Measurements from ENCODE around the gene PTGER2. TPM values are rescaled to one million over a fixed set of nuclear protein-coding genes. Genes with fewer than 3 reads are reported as not detected.

PTGER2 gene
- total RNA-seq, 4 donors from 2014 or later = 1.1 to 9.4 (median 4.9) TPM

DNA sequence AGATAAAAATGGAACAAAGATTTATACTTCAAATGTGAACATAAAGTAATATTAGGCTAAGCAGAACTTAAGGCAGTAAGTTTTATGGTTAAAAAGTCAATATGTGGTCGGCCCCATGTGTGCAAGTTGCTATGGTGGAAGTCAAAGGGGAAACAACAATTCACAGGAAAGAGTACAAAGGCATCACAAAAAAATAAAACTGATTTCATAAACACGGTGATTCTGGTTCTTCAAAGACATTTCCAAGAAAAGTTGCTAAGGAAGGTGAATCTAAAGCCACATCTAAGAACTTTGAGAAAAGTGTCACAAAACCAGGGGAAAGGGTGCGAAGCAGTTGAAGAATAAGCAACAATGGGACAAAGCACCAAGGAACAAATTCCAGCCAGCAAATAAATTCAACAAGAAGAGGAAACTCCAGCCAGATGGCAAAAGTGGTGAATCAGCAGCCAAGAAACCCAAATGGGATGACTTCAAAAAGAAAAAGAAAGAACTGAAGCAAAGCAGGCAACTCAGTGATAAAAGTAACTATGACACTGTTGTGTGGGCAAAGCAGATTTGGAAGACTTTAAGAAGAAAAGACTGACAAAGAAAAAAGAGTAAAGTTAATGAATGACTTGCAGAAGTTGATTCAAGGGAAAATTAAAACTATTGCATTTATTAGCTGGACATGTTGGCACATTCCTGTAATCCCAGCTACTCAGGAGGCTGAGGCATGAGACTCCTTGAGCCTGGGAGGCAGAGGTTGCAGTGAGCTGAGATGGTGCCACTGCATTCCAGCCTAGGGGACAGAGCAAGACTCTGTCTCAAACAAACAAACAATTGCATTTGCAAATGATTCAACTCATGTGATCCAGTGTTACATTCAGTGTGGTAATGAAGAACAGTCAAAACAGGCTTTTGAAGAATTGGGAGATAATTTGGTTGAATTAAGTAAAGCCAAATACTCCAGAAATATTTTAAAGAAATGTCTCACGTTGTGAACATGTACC, 27.2 kb upstream of the PTGER2 start:
- intact Hi-C loops (cut with DNase I; ENCODE audit: low total_unique reads) = no loop called here
- 45 to 54% methylated on average over 4 of the region's 4 CpGs for WGBS, 2 donors (ENCODE audit: low coverage in 1 of 2)
- H3K36me3 ChIP-seq = no peaks in the 10 kb centered on the region
- H3K27ac ChIP-seq = no peak overlapping the region
- DNase-seq = no peak
- no peaks in the 10 kb centered on the region for H3K27me3 ChIP-seq
- peaks cover 0 to 7% of the 10 kb centered on the region in 2 donors for H3K9me3 ChIP-seq
- TF ChIP-seq POLR2A (IDR thresholded peaks at IDR 0.05) = no peak
- no peak for TF ChIP-seq EP300 (IDR thresholded peaks at IDR 0.05; ENCODE audit: low read depth)
- no peak for TF ChIP-seq POLR2AphosphoS5 (IDR thresholded peaks at IDR 0.05)
- no peak for TF ChIP-seq CTCF (IDR thresholded peaks at IDR 0.05)
- H3K4me3 ChIP-seq = no peak overlapping the region
- in situ Hi-C loops (cut with MboI; ENCODE audit: low pct_ligation_motif_present in 1 of 4, low pct_unique_long_range_greater_than_20kb in 1 of 4, low sequenced_read_pairs in 3 of 4) = loop anchor here in 2 of 4 donors (10.0 to 25.0 kb wide), 2 partner anchors 132 to 150 kb away; no protein-coding TSS in a partner anchor
- peaks cover 0 to 2% (median 0%) of the 10 kb centered on the region in 4 donors for H3K4me1 ChIP-seq

- 71% methylated on average over 2 of the region's 2 CpGs; no CpG with 5 or more reads in 1 of the 2 donors for WGBS, 2 donors (ENCODE audit: low coverage in 1 of 2)
- Histone ChIP-seq H3K36me3 (no peaks in the 10 kb centered on the region), H3K27ac (no peak overlapping the region), H3K27me3 (no peaks in the 10 kb centered on the region), H3K4me3 (no peak overlapping the region), H3K4me1 (peaks cover 0 to 4% (median 0%) of the 10 kb centered on the region in 4 donors), H3K9me3 (no peaks in the 10 kb centered on the region)
- DNase-seq = no peak
- in situ Hi-C loops (cut with MboI; ENCODE audit: low pct_ligation_motif_present in 1 of 4, low pct_unique_long_range_greater_than_20kb in 1 of 4, low sequenced_read_pairs in 3 of 4) (loop anchor here in 1 of 4 donors (25.0 kb wide), 1 partner anchor 159 kb away; no protein-coding TSS in a partner anchor), intact Hi-C loops (cut with DNase I; ENCODE audit: low total_unique reads) (loop anchor here (5.0 kb wide), 1 partner anchor 176 kb away; no protein-coding TSS in a partner anchor)
- TF ChIP-seq CTCF (IDR thresholded peaks at IDR 0.05) (no peak), EP300 (IDR thresholded peaks at IDR 0.05; ENCODE audit: low read depth) (no peak)
These were observed 17.7 kb upstream of the PTGER2 start for GRCh38 chr14:52296378-52296777.

GRCh38 chr14:52298795-52299194, 15.3 kb upstream of the PTGER2 start:
- in situ Hi-C loops (cut with MboI; ENCODE audit: low pct_ligation_motif_present in 1 of 4, low pct_unique_long_range_greater_than_20kb in 1 of 4, low sequenced_read_pairs in 3 of 4) (loop anchor here in 1 of 4 donors (25.0 kb wide), 1 partner anchor 161 kb away; no protein-coding TSS in a partner anchor), intact Hi-C loops (cut with DNase I; ENCODE audit: low total_unique reads) (loop anchor here (5.0 kb wide), 1 partner anchor 174 kb away; no protein-coding TSS in a partner anchor)
- no peak for DNase-seq
- Histone ChIP-seq H3K4me3 (no peak overlapping the region), H3K4me1 (peaks cover 0 to 8% (median under 1%) of the 10 kb centered on the region in 4 donors), H3K9me3 (no peaks in the 10 kb centered on the region), H3K36me3 (no peaks in the 10 kb centered on the region), H3K27me3 (no peaks in the 10 kb centered on the region), H3K27ac (no peak overlapping the region)
- TF ChIP-seq POLR2AphosphoS5 (IDR thresholded peaks at IDR 0.05) (no peak), POLR2A (IDR thresholded peaks at IDR 0.05) (no peak), EP300 (IDR thresholded peaks at IDR 0.05; ENCODE audit: low read depth) (no peak), CTCF (IDR thresholded peaks at IDR 0.05) (no peak)
- WGBS, 2 donors (ENCODE audit: low coverage in 1 of 2) = 80% methylated on average over 10 of the region's 10 CpGs; no CpG with 5 or more reads in 1 of the 2 donors

DNA sequence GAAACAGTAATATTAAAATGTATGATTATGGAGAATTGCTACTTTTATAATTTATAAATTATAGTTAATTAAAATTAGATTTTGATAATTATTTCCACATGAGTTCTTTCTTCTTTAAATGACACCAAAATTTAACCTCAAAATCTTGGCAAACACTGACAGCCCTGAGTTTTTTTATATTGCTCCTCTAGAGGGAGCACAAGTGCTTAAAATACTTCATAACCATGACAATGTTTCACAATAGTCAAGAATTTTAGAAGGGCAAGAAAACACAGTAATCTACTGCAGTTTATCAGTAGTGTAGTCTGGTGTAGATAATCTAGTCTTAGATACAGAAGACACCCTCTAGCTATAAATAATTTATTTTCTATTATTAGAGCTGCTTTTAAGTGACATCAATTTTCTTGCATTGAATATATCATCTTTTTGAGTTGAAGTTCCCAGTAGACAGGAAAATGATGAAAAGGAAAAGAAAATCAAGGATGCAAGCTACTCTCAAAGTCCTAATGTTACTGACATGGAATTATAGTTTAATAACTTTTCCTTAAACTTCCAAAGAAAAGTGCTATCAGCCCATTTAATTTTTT, 14.3 kb upstream of the PTGER2 start:
- no peak for DNase-seq
- Histone ChIP-seq H3K4me3 (no peak overlapping the region), H3K36me3 (no peaks in the 10 kb centered on the region), H3K27me3 (no peaks in the 10 kb centered on the region), H3K4me1 (peaks cover 0 to 17% (median 8%) of the 10 kb centered on the region in 4 donors), H3K9me3 (no peaks in the 10 kb centered on the region), H3K27ac (no peak overlapping the region)
- intact Hi-C loops (cut with DNase I; ENCODE audit: low total_unique reads) = loop anchor here (5.0 kb wide), 1 partner anchor 173 kb away; no protein-coding TSS in a partner anchor
- TF ChIP-seq CTCF (IDR thresholded peaks at IDR 0.05) (peak; percentile 67 to 81 (median 73)), EP300 (IDR thresholded peaks at IDR 0.05; ENCODE audit: low read depth) (no peak), POLR2AphosphoS5 (IDR thresholded peaks at IDR 0.05) (no peak), POLR2A (IDR thresholded peaks at IDR 0.05) (no peak)
- in situ Hi-C loops (cut with MboI; ENCODE audit: low pct_ligation_motif_present in 1 of 4, low pct_unique_long_range_greater_than_20kb in 1 of 4, low sequenced_read_pairs in 3 of 4) = loop anchor here (5.0 to 25.0 kb wide), 4 partner anchors 162 to 178 kb away; no protein-coding TSS in a partner anchor
